ENCODE measurements around the gene GIMAP4.
"Not testable (repeated sequence)": the region's sequence is repeated elsewhere in the genome, so short reads cannot be mapped to it uniquely, and the experiment has no call there.

Gene GIMAP4

DNA sequence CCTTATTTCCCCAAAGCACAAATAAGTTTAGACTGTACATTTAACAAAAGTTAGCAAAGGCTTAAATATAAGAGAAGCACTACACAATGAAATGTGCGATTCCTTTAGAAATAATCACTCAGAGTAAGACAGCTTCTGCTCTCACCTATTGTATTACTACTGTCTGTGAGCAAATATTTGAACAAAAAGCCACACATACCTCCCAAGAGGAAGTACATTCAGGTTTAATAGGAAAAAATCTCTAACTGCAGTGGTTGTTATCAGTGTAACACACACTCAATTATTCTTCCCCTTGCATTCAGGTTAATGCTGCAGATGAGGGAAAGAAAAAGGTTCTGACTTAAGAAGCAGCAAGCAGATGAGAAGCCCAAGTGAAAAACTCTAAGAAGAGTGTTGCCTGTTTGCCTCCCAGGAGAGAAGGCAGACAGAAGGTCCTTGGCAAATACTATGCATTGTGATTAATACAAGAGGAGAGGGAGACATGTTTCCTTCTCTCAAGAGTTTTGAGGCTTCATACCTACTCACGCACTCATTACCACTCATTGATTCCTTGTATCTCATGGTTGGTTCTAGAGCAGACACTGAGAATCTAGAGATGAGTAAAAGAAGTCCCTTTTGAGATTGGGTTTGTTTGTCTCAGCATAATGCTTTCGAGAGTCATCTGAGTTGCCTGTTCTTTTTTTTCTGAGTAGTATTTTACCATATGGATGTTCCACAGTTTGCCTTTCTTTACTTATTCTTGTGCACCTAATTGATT is 13.6 kb downstream of the GIMAP4 start:
- DNase-seq: no peak

- DNase-seq: no peak
These were observed 18.0 kb downstream of the GIMAP4 start for GRCh38 chr7:150585199-150585598.

DNA sequence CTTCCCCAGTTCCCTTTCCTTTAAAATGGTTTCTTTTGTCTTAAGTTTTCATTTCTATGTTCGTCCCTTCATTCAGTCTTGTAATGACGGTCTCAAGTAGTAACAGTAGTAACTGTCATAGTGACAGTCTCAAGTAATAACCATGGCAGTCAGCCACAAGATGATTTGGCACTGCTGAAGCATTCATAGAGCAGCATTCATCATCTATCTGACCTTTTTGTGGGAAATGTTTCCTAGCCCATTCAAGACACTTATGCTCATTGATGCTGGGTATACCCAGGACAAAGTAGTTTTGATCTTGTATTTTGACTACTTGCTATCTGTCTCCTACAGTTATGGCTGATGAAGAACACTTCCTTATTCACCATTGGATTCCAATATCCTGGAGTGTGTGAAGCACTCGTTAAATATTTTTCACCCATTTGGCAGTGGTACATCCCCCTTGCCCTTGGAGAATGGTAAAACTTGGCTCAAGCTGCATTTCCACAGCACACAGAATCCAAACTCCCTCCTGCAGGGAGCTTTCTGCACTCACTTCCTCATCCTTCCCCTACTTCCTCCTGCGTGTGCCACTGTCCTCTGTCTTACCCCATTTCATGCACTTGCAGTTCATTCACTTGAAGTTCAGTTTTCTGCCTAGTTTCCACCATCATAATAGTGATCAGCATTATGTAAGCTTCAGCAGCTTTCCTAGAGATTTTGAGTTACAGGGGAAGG is 19.0 kb downstream of the GIMAP4 start:
- DNase-seq: no peak

DNA sequence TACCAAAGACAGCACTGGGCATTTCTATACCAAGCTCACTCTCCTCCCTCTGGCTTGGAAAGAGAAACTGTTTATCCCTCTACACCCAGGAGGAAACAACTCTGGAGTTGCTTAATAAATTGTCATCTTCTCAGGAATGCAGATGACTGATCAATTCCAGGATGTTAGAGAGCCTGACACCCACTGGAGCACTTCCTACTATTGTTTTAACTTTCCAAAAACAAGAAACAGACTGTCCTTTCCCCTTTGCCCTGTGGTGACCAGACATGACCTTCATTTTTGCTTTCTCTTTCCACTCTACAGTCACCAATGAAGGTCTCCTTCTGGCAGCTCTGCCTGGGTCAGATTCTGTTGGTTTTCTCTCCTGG is 19.6 kb downstream of the GIMAP4 start:
- DNase-seq: no peak

DNA sequence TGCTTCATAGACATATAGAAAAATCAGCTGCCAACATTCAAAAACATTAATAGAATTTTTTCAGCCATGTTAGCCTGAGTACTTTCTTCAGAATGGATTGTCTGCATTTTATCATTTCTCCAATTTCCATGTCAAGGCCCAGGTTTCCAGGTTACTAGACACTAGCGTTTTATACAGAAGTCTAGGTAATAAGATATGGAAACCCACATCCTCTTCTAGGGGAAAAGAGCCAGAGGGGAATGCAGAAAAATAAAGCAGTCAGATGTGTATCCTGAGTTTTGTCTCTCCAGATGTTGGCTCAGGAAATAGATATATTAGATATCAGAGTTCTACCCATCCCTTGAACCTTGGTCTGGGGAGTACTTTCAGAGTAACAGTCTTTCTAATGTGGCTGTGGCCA is 20.4 kb downstream of the GIMAP4 start:
- no peak for DNase-seq

DNA sequence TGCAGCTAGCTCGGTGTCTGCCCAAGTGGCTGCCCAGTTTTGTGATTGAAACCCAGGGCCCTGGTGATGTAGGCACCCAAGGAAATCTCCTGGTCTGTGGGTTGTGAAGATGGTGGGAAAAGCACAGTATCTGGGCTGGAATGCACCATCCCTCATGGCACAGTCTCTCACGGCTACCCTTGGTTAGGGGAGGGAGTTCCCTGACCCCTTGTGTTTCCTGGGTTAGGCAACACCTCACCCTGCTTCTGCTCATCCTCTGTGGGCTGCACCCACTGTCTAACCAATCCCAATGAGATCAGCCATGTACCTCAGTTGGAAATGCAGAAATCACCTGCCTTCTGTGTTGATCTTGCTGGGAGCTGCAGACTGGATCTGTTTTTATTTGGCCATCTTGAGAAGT is 27.6 kb downstream of the GIMAP4 start:
- no peak for DNase-seq

DNA sequence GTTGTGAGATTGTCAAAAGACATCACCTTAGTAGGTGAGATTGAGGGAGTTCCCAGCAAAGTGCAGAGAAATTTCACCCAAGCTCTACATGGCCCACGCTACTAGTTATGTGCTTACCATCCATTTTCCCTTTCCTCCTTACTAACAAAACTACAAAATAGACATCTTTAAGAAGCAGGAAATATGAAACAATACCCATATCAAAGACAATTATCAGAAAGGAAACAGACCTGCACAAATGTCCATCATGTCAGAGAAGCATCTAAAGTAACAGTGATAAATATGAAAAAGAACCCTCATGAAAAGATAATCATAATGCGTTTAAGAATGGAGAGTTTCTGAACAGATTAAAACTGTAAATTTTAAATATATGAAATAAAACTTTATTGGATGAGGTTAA is 28.2 kb downstream of the GIMAP4 start:
- no peak for DNase-seq

GRCh38 chr7:150603600-150603999 is 36.4 kb downstream of the GIMAP4 start:
- DNase-seq: not testable (repeated sequence)

- no peak for DNase-seq
These were observed 43.0 kb downstream of the GIMAP4 start for GRCh38 chr7:150610233-150610632.

DNA sequence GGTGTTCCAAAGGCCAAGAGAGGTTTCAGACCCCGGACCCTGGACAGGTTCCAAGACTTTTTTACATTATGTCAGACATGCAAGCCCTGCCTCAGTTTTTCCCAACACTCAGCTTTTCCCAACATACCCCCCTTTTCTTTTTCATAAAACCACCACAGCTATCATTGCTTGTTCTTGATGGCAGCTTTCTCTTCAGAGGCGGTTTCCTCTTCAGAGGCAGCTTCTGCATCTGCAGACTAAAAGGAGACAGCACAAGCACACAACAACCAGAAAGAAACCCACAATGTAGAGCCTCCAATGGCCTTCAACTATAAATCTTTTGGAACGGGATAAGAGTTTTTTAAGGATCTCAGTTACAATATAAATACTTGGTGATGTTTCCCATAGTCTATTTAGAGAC is 45.7 kb downstream of the GIMAP4 start:
- no peak for DNase-seq

DNA sequence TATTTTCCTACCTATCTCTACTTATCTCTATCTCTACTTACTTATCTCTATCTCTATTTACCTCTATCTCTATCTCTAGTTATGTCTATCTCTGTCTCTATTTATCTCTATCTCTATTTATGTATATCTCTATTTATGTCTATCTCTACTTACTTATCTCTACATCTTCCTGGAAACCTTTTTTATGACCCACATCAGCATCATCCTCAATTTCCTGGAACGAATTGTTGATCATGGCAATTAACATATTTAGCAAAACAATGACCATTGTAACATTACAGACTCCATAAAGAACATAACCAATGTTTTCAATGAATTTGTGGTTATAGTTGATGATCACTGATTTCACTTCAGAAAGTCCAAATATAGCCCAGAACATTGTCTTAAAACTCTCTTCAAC is 46.7 kb downstream of the GIMAP4 start:
- DNase-seq: no peak

DNA sequence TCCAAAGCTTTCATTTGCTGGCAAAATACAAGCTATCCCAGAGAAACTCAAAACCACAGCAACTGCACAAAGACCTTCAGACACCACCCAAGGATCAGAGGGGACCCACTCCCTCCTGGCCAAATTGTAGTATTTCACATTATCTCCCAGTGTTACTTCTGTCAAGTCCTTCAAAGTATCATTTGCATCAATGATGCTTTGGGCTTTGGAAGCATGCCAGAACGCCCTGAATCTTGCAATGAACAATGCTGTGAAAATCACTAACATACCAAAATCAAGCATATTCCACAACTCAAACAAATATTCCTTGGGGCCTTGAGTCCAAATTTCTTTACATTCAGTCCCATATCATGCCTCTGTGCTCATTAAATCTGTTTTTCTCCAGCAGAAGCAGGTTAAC is 47.2 kb downstream of the GIMAP4 start:
- DNase-seq: not testable (repeated sequence)

DNA sequence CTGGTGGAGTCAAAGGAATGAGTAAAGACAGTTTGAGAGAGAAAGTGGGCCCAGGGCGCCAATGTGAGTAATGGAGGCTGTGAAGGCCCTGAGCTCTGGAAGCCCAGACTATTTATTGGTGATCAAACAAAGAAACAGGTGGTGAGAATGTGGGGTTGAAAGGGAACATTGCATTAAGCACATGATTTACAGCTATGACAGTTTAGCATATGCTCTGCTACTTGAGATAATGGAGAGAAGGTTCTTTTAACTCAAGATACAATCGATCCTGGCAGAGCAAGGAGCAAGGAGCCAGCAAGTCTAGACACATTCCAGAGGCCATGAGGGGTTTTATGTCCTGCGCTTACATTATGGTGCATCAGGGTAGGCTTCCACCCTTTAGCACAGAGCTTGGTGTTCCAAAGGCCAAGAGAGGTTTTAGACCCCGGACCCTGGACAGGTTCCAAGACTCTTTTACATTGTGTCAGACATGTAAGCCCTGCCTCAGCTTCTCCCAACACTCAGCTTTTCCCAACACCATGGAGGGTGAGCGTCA is 48.1 kb downstream of the GIMAP4 start:
- not testable (repeated sequence) for DNase-seq

- no peak for DNase-seq
These were observed 52.9 kb downstream of the GIMAP4 start for GRCh38 chr7:150620061-150620460.

DNA sequence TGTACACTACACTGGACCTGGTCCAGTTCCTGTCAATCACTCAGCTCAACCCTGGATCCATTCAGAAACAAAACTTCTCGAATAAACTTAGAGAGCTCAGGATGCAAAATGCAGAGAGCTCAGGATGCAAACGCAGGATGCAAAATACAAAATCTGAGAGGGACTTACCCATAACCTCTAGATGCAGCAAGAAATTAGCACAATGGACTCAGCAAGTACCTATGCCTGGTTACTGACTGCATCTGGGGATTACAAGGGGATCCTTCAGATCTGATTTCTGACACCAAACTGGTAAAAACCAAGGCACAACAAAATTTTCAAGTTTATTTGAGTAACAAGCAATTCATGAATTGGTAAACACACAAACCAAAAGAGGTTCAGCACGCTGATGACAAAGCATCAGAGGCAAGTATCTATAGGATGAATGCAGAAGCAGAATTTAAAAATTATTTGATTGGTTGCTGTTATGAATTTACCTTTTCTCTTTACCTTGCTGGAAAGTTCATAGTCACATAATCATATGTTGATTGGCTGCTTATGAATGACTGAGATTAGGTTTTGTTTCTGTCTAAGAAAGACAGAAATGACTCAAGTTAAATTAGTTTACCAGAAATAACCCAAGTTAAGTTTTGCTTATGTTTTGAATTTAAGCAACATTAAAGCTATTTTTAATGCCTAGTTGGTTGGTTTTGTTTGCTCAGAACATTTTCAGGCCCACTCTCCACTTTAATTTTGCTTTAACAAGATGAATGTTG is 53.6 kb downstream of the GIMAP4 start:
- DNase-seq: no peak

DNA sequence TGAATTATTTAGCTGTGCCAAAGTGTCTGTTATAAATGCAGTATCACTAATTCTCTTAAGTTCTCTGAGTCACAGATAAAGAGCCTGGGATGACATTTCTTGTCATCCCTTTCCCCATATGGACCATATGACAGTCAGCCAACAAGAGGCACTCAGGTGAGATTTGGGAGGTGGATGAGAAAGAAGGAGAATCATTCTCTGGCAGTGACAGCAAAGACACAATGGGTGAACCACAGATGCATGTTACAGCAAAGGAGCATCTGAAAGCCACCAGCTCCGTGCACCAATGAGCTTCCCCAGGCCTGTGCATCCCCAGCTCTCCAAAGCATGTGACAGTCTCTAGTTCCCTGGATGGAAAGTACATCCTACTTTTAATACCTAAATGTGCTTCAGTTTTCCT is 54.2 kb downstream of the GIMAP4 start:
- DNase-seq: no peak

Data from fibroblast of skin of right quadriceps (primary cell).